Measurements from ENCODE around the gene WDR5B.

GRCh38 chr3:122464659-122465058 lies 48.8 kb upstream of the WDR5B start:
- TF ChIP-seq CTCF (IDR thresholded peaks at IDR 0.05) (no peak), EP300 (IDR thresholded peaks at IDR 0.05) (no peak), POLR2A (IDR thresholded peaks at IDR 0.05) (no peak), POLR2AphosphoS5 (IDR thresholded peaks at IDR 0.05) (no peak)
